ENCODE results near the gene MTHFR. TPM values are rescaled to one million over a fixed set of nuclear protein-coding genes. Genes with fewer than 3 reads are reported as not detected.

The MTHFR gene
- total and polyA plus RNA-seq, 4 donors, result 5.5 to 29.0 (median 18.3) TPM

- Histone ChIP-seq H3K36me3 (ENCODE audit: control insufficient read depth in 4 of 4, insufficient read depth in 3 of 4, low read depth in 1 of 4, low read length in 3 of 4) (no peaks in the 10 kb centered on the region), H3K4me3 (ENCODE audit: low read depth in 1 of 3, low read length in 3 of 3) (no peak overlapping the region), H3K9me3 (ENCODE audit: control insufficient read depth in 4 of 4, low read length in 3 of 4) (no peaks in the 10 kb centered on the region), H3K27me3 (ENCODE audit: control insufficient read depth in 4 of 4, insufficient read depth in 4 of 4, low read length in 3 of 4) (peaks cover 0 to 6% (median 0%) of the 10 kb centered on the region in 4 donors), H3K4me1 (ENCODE audit: control insufficient read depth in 4 of 4, insufficient read depth in 4 of 4, low read length in 3 of 4) (peaks cover 0 to 4% (median 0%) of the 10 kb centered on the region in 4 donors), H3K27ac (ENCODE audit: low read depth in 1 of 2, low read length in 2 of 2) (no peak overlapping the region), H3K9ac (ENCODE audit: low read depth in 1 of 2, low read length in 2 of 2) (no peak overlapping the region)
- no peak for TF ChIP-seq RXRA (IDR thresholded peaks at IDR 0.05)
- no peak for TF ChIP-seq ATF3 (IDR thresholded peaks at IDR 0.05)
- no peak for TF ChIP-seq TAF1 (conservative IDR thresholded peaks at IDR 0.05)
- no peak for TF ChIP-seq EGR1 (IDR thresholded peaks at IDR 0.05; ENCODE audit: low read depth in 2 of 2)
- TF ChIP-seq, protein P1, sequence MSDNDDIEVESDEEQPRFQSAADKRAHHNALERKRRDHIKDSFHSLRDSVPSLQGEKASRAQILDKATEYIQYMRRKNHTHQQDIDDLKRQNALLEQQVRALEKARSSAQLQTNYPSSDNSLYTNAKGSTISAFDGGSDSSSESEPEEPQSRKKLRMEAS (IDR thresholded peaks at IDR 0.05), result no peak
- no peak for TF ChIP-seq SP1 (IDR thresholded peaks at IDR 0.05)
- TF ChIP-seq HNF4A (conservative IDR thresholded peaks at IDR 0.05), result no peak
- no peak for TF ChIP-seq HNF4G (IDR thresholded peaks at IDR 0.05)
- TF ChIP-seq, protein P2, sequence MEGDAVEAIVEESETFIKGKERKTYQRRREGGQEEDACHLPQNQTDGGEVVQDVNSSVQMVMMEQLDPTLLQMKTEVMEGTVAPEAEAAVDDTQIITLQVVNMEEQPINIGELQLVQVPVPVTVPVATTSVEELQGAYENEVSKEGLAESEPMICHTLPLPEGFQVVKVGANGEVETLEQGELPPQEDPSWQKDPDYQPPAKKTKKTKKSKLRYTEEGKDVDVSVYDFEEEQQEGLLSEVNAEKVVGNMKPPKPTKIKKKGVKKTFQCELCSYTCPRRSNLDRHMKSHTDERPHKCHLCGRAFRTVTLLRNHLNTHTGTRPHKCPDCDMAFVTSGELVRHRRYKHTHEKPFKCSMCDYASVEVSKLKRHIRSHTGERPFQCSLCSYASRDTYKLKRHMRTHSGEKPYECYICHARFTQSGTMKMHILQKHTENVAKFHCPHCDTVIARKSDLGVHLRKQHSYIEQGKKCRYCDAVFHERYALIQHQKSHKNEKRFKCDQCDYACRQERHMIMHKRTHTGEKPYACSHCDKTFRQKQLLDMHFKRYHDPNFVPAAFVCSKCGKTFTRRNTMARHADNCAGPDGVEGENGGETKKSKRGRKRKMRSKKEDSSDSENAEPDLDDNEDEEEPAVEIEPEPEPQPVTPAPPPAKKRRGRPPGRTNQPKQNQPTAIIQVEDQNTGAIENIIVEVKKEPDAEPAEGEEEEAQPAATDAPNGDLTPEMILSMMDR (IDR thresholded peaks at IDR 0.05; ENCODE audit: low read depth, low read length, missing input control), result no peak
- no peak for TF ChIP-seq FOXA1 (IDR thresholded peaks at IDR 0.05)
- no peak for DNase-seq (ENCODE audit: low spot score)
- WGBS, result 96% methylated on average over 1 of the region's 1 CpG
Measured at GRCh38 chr1:11757047-11757446, 48.7 kb downstream of the MTHFR start.

DNA sequence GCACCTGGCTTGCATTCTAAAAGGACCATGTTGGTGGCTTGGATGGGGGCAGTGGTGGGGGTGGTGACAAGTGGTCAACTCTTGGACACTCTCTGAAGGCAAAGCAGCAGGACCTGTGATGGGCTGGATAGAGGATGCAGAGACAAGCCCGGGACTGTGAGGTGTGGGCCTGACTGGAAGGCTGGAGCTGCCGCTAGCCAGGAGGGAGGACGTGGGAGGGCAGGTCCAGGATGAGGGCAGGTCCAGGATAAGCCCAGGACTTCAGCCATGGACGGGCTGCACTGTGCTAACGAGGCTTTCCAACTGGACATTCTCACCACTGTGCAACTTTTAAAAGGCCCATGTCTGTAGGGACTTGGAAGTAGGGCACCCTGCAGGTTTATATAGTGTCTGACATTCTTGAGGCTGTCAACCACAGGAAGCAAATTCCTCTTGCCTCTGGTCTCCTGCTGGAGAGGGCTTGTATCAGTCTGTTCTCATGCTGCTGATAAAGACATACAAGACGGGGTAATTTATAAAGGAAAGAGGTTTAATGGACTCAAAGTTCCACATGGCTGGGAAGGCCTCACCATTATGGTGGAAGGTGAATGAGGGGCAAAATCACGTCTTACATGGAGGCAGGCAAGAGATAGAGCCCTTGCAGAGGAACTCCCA, 52.1 kb downstream of the MTHFR start:
- Histone ChIP-seq H3K9ac (ENCODE audit: low read depth in 1 of 2, low read length in 2 of 2) (no peak overlapping the region), H3K4me3 (ENCODE audit: low read depth in 1 of 3, low read length in 3 of 3) (no peak overlapping the region), H3K4me1 (ENCODE audit: control insufficient read depth in 4 of 4, insufficient read depth in 4 of 4, low read length in 3 of 4) (no peaks in the 10 kb centered on the region), H3K36me3 (ENCODE audit: control insufficient read depth in 4 of 4, insufficient read depth in 3 of 4, low read depth in 1 of 4, low read length in 3 of 4) (peaks cover 0 to 21% (median 6%) of the 10 kb centered on the region in 4 donors), H3K9me3 (ENCODE audit: control insufficient read depth in 4 of 4, low read length in 3 of 4) (no peaks in the 10 kb centered on the region), H3K27ac (ENCODE audit: low read depth in 1 of 2, low read length in 2 of 2) (no peak overlapping the region), H3K27me3 (ENCODE audit: control insufficient read depth in 4 of 4, insufficient read depth in 4 of 4, low read length in 3 of 4) (no peaks in the 10 kb centered on the region)
- DNase-seq (ENCODE audit: low spot score), result no peak
- 69% methylated on average over 7 of the region's 7 CpGs for WGBS
- TF ChIP-seq TAF1 (conservative IDR thresholded peaks at IDR 0.05), result no peak
- TF ChIP-seq YY1 (IDR thresholded peaks at IDR 0.05), result no peak
- TF ChIP-seq HNF4A (conservative IDR thresholded peaks at IDR 0.05), result no peak
- no peak for TF ChIP-seq EGR1 (IDR thresholded peaks at IDR 0.05; ENCODE audit: low read depth in 2 of 2)
- TF ChIP-seq RAD21 (IDR thresholded peaks at IDR 0.05), result no peak
- no peak for TF ChIP-seq HNF4G (IDR thresholded peaks at IDR 0.05)
- TF ChIP-seq SP1 (IDR thresholded peaks at IDR 0.05), result no peak
- no peak for TF ChIP-seq NR2F2 (IDR thresholded peaks at IDR 0.05)
- no peak for TF ChIP-seq FOXA1 (IDR thresholded peaks at IDR 0.05)
- no peak for TF ChIP-seq REST (IDR thresholded peaks at IDR 0.05)
- TF ChIP-seq ATF3 (IDR thresholded peaks at IDR 0.05), result no peak
- TF ChIP-seq, protein P2 (IDR thresholded peaks at IDR 0.05; ENCODE audit: low read depth, low read length, missing input control), result no peak

Measured in liver (tissue), 9 donors.